PFSK-1 (cell line): ENCODE data around the gene GRM4.

Source experiments
- FOXP2 ChIP-seq: optimal IDR thresholded peaks from 2 replicates; pipeline ENCODE3; 2011; ENCODE audit warnings: borderline replicate concordance, control low read depth, inconsistent platforms; ENCODE audit not compliant: insufficient read depth; ENCODE audit errors: extremely low read length, extremely low read depth
- POLR2AphosphoS5 ChIP-seq: IDR thresholded peaks from 2 replicates; pipeline ENCODE4 v1.6.1; 2012; ENCODE audit warnings: low read depth, mild to moderate bottlenecking, control low read depth, low read length, moderate library complexity
- REST ChIP-seq, 2 experiments: IDR thresholded peaks; 2 replicates each; pipeline versions ENCODE4 v1.6.1 to v1.8.0; 2011 to 2012; ENCODE audit warnings: low read depth in 2 of 2, low read length in 2 of 2, control low read depth in 1 of 2, inconsistent platforms in 1 of 2, mild to moderate bottlenecking in 1 of 2, moderate library complexity in 1 of 2; ENCODE audit not compliant: insufficient read depth in 1 of 2
- SIN3A ChIP-seq: IDR thresholded peaks from 2 replicates; pipeline ENCODE4 v1.6.1; 2012; ENCODE audit warnings: mild to moderate bottlenecking, low read length, moderate library complexity, borderline replicate concordance; ENCODE audit not compliant: insufficient read depth
- TAF1 ChIP-seq: IDR thresholded peaks from 2 replicates; pipeline ENCODE4 v1.6.1; 2012; ENCODE audit warnings: low read length, control low read depth, borderline replicate concordance; ENCODE audit not compliant: insufficient read depth

The GRM4 gene

GRCh38 chr6:33978412-33979150, 167.3 kb downstream of the GRM4 start:
- TF ChIP-seq TAF1 = no peak
- TF ChIP-seq FOXP2 = no peak
- no peak for TF ChIP-seq POLR2AphosphoS5
- TF ChIP-seq SIN3A = no peak
- no peak for TF ChIP-seq REST (IDR thresholded peaks at IDR 0.05; ENCODE audit: insufficient read depth in 1 of 2, low read depth in 2 of 2, low read length in 2 of 2)

GRCh38 chr6:33977606-33978411, 168.1 kb downstream of the GRM4 start:
- TF ChIP-seq SIN3A = no peak
- TF ChIP-seq POLR2AphosphoS5 = no peak
- TF ChIP-seq FOXP2 = no peak
- TF ChIP-seq TAF1 = no peak
- TF ChIP-seq REST (IDR thresholded peaks at IDR 0.05; ENCODE audit: insufficient read depth in 1 of 2, low read depth in 2 of 2, low read length in 2 of 2) = no peak

GRCh38 chr6:33976437-33977360, 169.2 kb downstream of the GRM4 start:
- TF ChIP-seq SIN3A = no peak

- TF ChIP-seq SIN3A = no peak
- TF ChIP-seq POLR2AphosphoS5 = no peak
- no peak for TF ChIP-seq REST (IDR thresholded peaks at IDR 0.05; ENCODE audit: insufficient read depth in 1 of 2, low read depth in 2 of 2, low read length in 2 of 2)
- TF ChIP-seq TAF1 = no peak
- no peak for TF ChIP-seq FOXP2
These were observed 170.0 kb downstream of the GRM4 start for GRCh38 chr6:33975661-33976436.

GRCh38 chr6:33974471-33974870, 171.4 kb downstream of the GRM4 start:
- TF ChIP-seq SIN3A (no peak), TAF1 (no peak), FOXP2 (no peak), REST (IDR thresholded peaks at IDR 0.05; ENCODE audit: insufficient read depth in 1 of 2, low read depth in 2 of 2, low read length in 2 of 2) (no peak), POLR2AphosphoS5 (no peak)
